NCI-H146 (cell line): ENCODE results near the gene EMP2.
"Not testable (repeated sequence)": the region's sequence is repeated elsewhere in the genome, so short reads cannot be mapped to it uniquely, and the experiment has no call there.

Source experiments
- DNase-seq: peaks from one replicate; lab custom pipeline; 2025; lab: John Stamatoyannopoulos, UW

EMP2 gene

GRCh38 chr16:10520869-10521578, 59.4 kb downstream of the EMP2 start:
- DNase-seq: no peak

- DNase-seq: no peak
These were observed 60.2 kb downstream of the EMP2 start for GRCh38 chr16:10519929-10520868.

- no peak for DNase-seq
These were observed 61.1 kb downstream of the EMP2 start for GRCh38 chr16:10519297-10519696.

DNA sequence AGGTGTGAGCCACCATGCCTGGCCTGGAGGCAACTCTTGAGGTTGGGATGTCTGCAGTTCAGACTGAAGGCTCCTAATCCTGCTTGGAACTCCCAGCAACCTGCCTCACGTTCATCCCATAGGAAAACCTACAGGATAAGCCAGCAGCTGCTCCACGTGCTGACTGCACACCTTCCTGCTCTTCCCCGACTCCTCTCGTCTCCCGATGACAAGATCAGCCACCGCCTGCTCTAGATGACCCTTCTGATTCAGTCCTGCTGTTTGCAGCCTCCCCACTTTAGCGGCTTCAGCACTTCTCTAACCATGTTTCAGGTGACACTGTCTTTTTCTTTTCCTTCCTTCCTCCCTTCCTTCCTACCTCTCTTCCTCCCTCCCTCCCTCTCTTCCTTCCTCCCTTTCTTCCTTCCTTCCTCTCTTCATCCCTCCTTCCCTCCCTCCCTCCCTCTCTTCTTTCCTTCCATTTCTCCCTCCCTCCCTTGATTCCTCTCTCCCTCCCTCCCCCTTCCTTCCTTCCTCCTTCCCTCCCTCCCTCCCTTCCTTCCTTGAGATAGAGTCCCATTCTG, 61.8 kb downstream of the EMP2 start:
- no peak for DNase-seq

- DNase-seq: no peak
These were observed 62.5 kb downstream of the EMP2 start for GRCh38 chr16:10517868-10518267.

DNA sequence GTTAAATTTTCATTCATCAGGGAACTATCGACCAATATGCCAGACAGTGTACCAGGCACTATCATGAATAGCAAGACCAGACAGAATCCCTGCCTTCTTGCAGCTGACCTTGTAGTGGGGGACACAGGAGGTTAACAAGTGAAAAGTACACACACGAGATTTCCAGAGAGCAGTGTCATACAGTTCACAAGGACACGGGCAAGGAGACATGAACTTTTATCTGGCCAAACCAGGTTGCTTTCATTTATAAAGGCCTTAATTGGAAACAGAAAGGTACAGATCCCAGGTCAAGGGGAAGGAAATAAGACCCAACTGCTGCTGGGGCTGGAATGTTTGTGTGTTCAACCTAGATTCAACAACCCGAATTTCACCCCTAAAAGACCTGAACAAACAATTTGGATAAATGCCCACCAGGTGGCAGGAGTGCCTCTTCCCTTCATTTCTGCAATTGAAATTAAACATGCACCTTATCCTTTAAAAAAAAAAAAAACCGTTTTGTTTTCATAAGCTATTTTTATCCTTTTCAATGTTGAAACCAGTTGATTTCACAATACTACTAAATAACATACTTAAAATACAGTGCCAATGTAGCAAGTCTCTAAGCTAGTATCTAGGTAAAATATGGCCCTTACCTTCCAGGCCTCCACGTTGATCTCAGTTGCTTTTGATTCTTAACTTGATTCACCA, 65.9 kb downstream of the EMP2 start:
- DNase-seq: peak; percentile 26

DNA sequence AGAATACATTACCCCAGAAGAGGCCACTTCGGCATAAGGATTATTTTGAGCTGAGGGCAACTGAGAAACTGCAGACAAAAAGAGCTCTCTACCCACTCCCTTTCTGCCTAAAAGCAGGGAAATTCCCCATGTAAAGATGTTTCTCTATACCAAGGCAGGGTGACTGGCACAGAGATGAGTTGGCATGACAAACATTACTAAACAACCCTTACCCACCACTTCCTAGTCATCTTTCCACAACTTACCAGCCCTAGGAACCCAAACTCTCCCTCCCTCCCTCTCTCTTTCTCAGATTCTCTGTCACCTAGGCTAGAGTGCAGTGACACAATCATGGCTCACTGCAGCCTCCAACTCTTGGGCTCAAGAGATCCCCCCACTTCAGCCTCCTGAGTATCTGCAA, 68.6 kb downstream of the EMP2 start:
- DNase-seq: no peak

- no peak for DNase-seq
These were observed 70.1 kb downstream of the EMP2 start for GRCh38 chr16:10510279-10510678.

- DNase-seq: peak; percentile 71
These were observed 70.8 kb downstream of the EMP2 start for GRCh38 chr16:10509534-10510025.

DNA sequence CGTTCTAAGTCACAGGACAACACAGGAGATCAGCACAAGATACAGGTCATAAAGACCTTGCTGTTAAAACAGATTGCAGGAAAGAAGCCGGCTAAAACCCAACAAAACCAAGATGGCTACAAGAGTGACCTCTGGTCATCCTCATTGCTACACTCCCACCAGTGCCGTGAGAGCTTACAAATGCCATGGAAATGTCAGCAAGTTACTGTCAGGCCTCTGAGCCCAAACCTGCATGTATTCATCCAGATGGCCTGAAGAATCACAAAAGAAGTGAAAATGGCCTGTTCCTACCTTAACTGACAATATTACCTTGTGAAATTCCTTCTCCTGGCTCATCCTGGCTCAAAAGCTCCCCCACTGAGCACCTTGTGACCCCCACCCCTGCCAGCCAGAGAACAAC, 75.1 kb downstream of the EMP2 start:
- DNase-seq: not testable (repeated sequence)

GRCh38 chr16:10504404-10504885, 76.0 kb downstream of the EMP2 start:
- no peak for DNase-seq

- no peak for DNase-seq
These were observed 77.6 kb downstream of the EMP2 start for GRCh38 chr16:10502776-10503175.

DNA sequence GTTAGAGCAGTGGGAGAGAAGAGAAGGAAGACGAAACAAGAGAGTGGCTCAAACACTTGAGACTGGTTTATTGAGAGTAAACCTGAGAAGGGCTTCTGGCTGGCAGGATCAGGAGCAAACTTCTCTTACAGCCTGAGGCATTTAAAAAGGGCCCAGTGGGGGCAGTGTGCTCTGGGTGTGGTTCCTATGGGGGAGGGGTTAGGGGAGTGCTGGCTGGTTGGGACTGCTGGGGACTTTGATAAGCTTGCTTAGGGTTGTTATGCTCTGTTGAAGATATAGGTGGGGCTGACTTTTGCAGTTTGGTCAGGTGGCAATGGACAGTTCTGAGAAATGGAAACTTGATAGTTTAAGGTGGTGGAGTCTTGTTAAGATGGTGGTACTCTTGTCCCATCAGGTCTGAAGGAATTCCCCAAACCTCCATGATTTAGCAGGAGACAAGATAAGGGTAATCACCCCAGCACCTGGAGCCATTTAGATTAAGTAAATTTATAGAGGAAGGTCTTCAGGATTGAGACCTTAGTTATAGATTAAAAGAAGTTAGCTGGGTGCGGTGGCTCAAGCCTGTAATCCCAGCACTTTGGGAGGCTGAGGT, 79.3 kb downstream of the EMP2 start:
- DNase-seq: no peak

DNA sequence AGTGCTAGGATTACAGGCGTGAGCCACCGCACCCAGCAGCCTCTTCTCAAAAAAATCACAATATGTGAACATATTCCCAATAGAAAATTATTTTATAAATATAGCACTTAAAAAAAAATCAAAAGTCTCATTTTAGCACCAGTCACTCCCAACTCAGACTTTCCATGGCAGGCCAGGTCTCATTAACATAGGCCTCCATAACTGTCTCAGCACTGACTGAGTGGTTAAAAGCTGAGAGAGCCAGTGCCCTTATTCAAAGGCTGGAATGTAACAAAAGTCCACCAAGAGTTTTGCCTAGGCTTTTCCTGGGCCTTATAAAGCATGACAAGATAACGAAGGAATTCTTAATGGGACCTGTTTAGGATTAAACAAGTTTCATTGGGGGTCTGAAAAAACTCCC, 79.8 kb downstream of the EMP2 start:
- DNase-seq: no peak

DNA sequence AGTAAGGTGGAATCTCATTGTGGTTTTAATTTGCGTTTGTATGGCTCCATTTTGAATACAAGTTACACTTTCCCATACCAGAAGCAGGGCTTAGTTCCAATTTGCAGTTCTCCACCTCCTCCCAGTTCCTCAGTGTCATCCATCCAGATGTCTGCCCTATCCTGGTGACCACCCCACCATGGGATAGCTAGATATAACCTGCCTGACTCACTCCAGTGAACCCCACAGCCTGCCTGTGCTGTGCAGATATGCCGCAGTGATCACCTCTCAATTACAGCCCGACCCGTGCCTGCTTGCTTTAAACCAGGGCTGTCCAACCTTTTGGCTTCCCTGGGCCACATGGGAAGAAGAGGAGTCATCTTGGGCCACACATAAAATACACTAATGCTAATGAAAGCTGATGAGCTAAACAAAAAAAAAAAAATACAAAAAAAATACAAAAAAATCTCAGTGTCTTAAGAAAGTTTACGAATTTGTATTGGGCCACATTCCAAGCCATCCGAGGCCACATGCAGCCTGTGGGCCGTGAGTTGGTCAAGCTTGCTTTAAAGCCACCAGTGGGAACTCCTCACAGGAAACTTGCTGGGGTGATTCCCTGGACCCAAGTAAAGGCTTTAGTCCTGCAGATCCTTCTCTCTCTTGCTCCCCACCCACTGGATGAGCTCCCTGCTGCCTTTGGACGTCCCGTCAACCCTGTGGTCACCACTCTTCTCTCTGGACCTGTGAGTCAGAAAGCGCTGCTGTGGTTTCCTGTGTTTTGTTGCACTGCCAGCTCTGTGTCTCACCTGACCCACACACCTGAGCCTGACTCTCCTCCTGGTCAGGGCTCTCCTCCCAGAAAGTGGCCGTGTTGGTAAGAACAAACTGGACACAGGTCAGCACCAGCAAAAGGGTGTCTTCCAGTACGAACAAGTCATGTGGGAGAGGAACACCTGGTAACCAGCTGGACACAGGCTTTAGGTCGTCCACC, 83.0 kb downstream of the EMP2 start:
- no peak for DNase-seq

- no peak for DNase-seq
These were observed 85.4 kb downstream of the EMP2 start for GRCh38 chr16:10495031-10495345.

DNA sequence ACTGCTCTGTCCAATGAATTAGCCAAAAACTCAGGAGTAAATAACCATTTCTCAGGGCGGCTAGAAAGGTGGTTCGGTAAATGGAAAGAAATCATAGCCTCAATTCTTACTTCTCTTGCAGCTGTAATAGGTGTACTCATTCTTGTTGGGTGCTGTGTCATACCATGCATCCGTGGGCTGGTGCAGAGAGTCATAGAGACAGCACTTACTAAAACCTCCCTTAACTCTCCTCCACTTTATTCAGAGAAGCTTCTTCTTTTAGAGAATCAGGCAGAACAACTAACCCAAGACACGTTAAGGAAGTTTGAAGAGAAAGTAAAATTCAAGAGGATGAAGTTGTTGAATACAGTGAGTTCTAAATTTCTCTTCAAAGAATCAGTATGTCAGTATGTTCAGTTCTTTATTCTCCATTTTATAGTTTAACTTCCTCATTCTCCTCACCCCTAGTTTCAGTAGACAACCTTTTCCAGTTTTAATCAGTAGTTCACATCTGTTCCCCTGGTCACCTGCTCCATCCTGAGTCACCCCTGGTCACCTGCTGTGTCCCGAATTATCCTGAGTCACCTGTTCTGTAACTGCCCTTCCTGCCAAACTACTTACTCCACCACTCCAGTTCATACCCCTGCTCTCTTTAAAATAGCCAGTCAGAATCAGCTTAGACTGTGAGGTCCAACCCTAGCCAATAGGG, 85.9 kb downstream of the EMP2 start:
- DNase-seq: no peak

DNA sequence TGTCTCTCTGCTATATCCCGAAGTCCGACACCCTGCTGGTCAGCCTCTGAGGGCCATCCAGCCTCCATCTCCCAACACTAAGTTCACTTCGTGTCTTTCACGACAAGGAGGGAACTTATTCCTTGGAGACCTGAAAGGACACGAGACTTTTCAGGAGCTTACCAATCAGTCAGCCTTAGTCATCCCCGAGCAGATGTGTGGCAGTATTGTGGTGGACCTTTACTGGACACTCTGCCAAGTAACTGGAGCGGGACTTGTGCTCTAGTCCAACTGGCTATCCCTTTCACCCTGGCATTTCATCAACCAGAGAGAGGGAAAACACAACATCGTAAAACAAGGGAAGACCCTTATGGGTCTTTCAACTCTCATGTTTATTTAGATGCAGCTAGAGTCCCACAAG, 87.1 kb downstream of the EMP2 start:
- no peak for DNase-seq

GRCh38 chr16:10490141-10490540, 90.3 kb downstream of the EMP2 start:
- DNase-seq: no peak
